ENCODE results near the gene PPP2R5C.

The PPP2R5C gene

GRCh38 chr14:101957406-101958234, 196.1 kb downstream of the PPP2R5C start:
- no peak overlapping the region for H3K9ac ChIP-seq (ENCODE audit: low read length)
- H3K4me1 ChIP-seq (ENCODE audit: control insufficient read depth, insufficient read depth, low read length): peaks cover 10% of the 10 kb centered on the region
- H3K27me3 ChIP-seq (ENCODE audit: control insufficient read depth, insufficient read depth, low read length): no peaks in the 10 kb centered on the region
- no peak overlapping the region for H3K27ac ChIP-seq (ENCODE audit: low read depth, low read length)
- no peaks in the 10 kb centered on the region for H3K36me3 ChIP-seq (ENCODE audit: control insufficient read depth, insufficient read depth, low read length)
- no peak overlapping the region for H3K4me3 ChIP-seq (ENCODE audit: low read length)

- H3K9ac ChIP-seq (ENCODE audit: low read length): no peak overlapping the region
- H3K4me3 ChIP-seq (ENCODE audit: low read length): no peak overlapping the region
Observed at GRCh38 chr14:101958418-101959180, 197.1 kb downstream of the PPP2R5C start.

GRCh38 chr14:101959277-101959676, 197.8 kb downstream of the PPP2R5C start:
- Histone ChIP-seq H3K9ac (ENCODE audit: low read length) (no peak overlapping the region), H3K4me1 (ENCODE audit: control insufficient read depth, insufficient read depth, low read length) (peaks cover 19% of the 10 kb centered on the region), H3K36me3 (ENCODE audit: control insufficient read depth, insufficient read depth, low read length) (no peaks in the 10 kb centered on the region), H3K4me3 (ENCODE audit: low read length) (no peak overlapping the region), H3K27me3 (ENCODE audit: control insufficient read depth, insufficient read depth, low read length) (no peaks in the 10 kb centered on the region), H3K27ac (ENCODE audit: low read depth, low read length) (no peak overlapping the region)

More at GRCh38 chr14:101958418-101959180, 197.1 kb downstream of the PPP2R5C start:
- peaks cover 14% of the 10 kb centered on the region for H3K4me1 ChIP-seq (ENCODE audit: control insufficient read depth, insufficient read depth, low read length)
- H3K27me3 ChIP-seq (ENCODE audit: control insufficient read depth, insufficient read depth, low read length): no peaks in the 10 kb centered on the region
- H3K27ac ChIP-seq (ENCODE audit: low read depth, low read length): no peak overlapping the region
- no peaks in the 10 kb centered on the region for H3K36me3 ChIP-seq (ENCODE audit: control insufficient read depth, insufficient read depth, low read length)

- Histone ChIP-seq H3K4me1 (ENCODE audit: control insufficient read depth, insufficient read depth, low read length) (peaks cover 19% of the 10 kb centered on the region), H3K27me3 (ENCODE audit: control insufficient read depth, insufficient read depth, low read length) (no peaks in the 10 kb centered on the region), H3K9ac (ENCODE audit: low read length) (no peak overlapping the region), H3K36me3 (ENCODE audit: control insufficient read depth, insufficient read depth, low read length) (no peaks in the 10 kb centered on the region), H3K4me3 (ENCODE audit: low read length) (no peak overlapping the region), H3K27ac (ENCODE audit: low read depth, low read length) (no peak overlapping the region)
Observed at GRCh38 chr14:101960225-101960624, 198.7 kb downstream of the PPP2R5C start.

- H3K4me1 ChIP-seq (ENCODE audit: control insufficient read depth, insufficient read depth, low read length): peaks cover 25% of the 10 kb centered on the region
- no peaks in the 10 kb centered on the region for H3K36me3 ChIP-seq (ENCODE audit: control insufficient read depth, insufficient read depth, low read length)
- no peak overlapping the region for H3K9ac ChIP-seq (ENCODE audit: low read length)
- no peak overlapping the region for H3K27ac ChIP-seq (ENCODE audit: low read depth, low read length)
- H3K27me3 ChIP-seq (ENCODE audit: control insufficient read depth, insufficient read depth, low read length): no peaks in the 10 kb centered on the region
- no peak overlapping the region for H3K4me3 ChIP-seq (ENCODE audit: low read length)
Observed at GRCh38 chr14:101961011-101961721, 199.7 kb downstream of the PPP2R5C start.

- Histone ChIP-seq H3K9ac (ENCODE audit: low read length) (no peak overlapping the region), H3K4me3 (ENCODE audit: low read length) (no peak overlapping the region), H3K36me3 (ENCODE audit: control insufficient read depth, insufficient read depth, low read length) (no peaks in the 10 kb centered on the region), H3K27me3 (ENCODE audit: control insufficient read depth, insufficient read depth, low read length) (no peaks in the 10 kb centered on the region), H3K27ac (ENCODE audit: low read depth, low read length) (peak overlapping the region; percentile 71), H3K4me1 (ENCODE audit: control insufficient read depth, insufficient read depth, low read length) (peaks cover 25% of the 10 kb centered on the region)
Observed at GRCh38 chr14:101961746-101962502, 200.4 kb downstream of the PPP2R5C start.

GRCh38 chr14:101962503-101962874, 201.0 kb downstream of the PPP2R5C start:
- Histone ChIP-seq H3K27me3 (ENCODE audit: control insufficient read depth, insufficient read depth, low read length) (no peaks in the 10 kb centered on the region), H3K9ac (ENCODE audit: low read length) (no peak overlapping the region), H3K27ac (ENCODE audit: low read depth, low read length) (peak overlapping the region; percentile 71), H3K4me1 (ENCODE audit: control insufficient read depth, insufficient read depth, low read length) (peaks cover 25% of the 10 kb centered on the region), H3K4me3 (ENCODE audit: low read length) (no peak overlapping the region), H3K36me3 (ENCODE audit: control insufficient read depth, insufficient read depth, low read length) (no peaks in the 10 kb centered on the region)

- Histone ChIP-seq H3K27me3 (ENCODE audit: control insufficient read depth, insufficient read depth, low read length) (no peaks in the 10 kb centered on the region), H3K4me3 (ENCODE audit: low read length) (no peak overlapping the region), H3K4me1 (ENCODE audit: control insufficient read depth, insufficient read depth, low read length) (peaks cover 25% of the 10 kb centered on the region), H3K9ac (ENCODE audit: low read length) (no peak overlapping the region), H3K36me3 (ENCODE audit: control insufficient read depth, insufficient read depth, low read length) (no peaks in the 10 kb centered on the region), H3K27ac (ENCODE audit: low read depth, low read length) (peak overlapping the region; percentile 71)
Observed at GRCh38 chr14:101963052-101963451, 201.5 kb downstream of the PPP2R5C start.

- Histone ChIP-seq H3K27me3 (ENCODE audit: control insufficient read depth, insufficient read depth, low read length) (no peaks in the 10 kb centered on the region), H3K4me3 (ENCODE audit: low read length) (peak overlapping the region; percentile 2), H3K27ac (ENCODE audit: low read depth, low read length) (peak overlapping the region; percentile 68), H3K36me3 (ENCODE audit: control insufficient read depth, insufficient read depth, low read length) (no peaks in the 10 kb centered on the region), H3K9ac (ENCODE audit: low read length) (no peak overlapping the region), H3K4me1 (ENCODE audit: control insufficient read depth, insufficient read depth, low read length) (peaks cover 25% of the 10 kb centered on the region)
Observed at GRCh38 chr14:101963656-101964296, 202.3 kb downstream of the PPP2R5C start.

GRCh38 chr14:101964297-101965180, 203.0 kb downstream of the PPP2R5C start, which contains the start of gene DYNC1H1:
Gene DYNC1H1 (plus strand): TSS chr14:101964573. CDS start chr14:101964692, 119 bp downstream.
- Histone ChIP-seq H3K27me3 (ENCODE audit: control insufficient read depth, insufficient read depth, low read length) (no peaks in the 10 kb centered on the region), H3K36me3 (ENCODE audit: control insufficient read depth, insufficient read depth, low read length) (peaks cover 2% of the 10 kb centered on the region), H3K27ac (ENCODE audit: low read depth, low read length) (peak within 1 kb of the TSS; percentile 95), H3K4me1 (ENCODE audit: control insufficient read depth, insufficient read depth, low read length) (peaks cover 25% of the 10 kb centered on the region), H3K4me3 (ENCODE audit: low read length) (peak within 1 kb of the TSS; percentile 97), H3K9ac (ENCODE audit: low read length) (peak within 1 kb of the TSS; percentile 95)

- peak overlapping the region; percentile 95 for H3K9ac ChIP-seq (ENCODE audit: low read length)
- no peaks in the 10 kb centered on the region for H3K27me3 ChIP-seq (ENCODE audit: control insufficient read depth, insufficient read depth, low read length)
- peak overlapping the region; percentile 97 for H3K4me3 ChIP-seq (ENCODE audit: low read length)
- peaks cover 2% of the 10 kb centered on the region for H3K36me3 ChIP-seq (ENCODE audit: control insufficient read depth, insufficient read depth, low read length)
- H3K27ac ChIP-seq (ENCODE audit: low read depth, low read length): peak overlapping the region; percentile 95
- peaks cover 25% of the 10 kb centered on the region for H3K4me1 ChIP-seq (ENCODE audit: control insufficient read depth, insufficient read depth, low read length)
Observed at GRCh38 chr14:101965181-101965544, 203.7 kb downstream of the PPP2R5C start.

All from rectal smooth muscle tissue (tissue), 1 donor.